AG09309 (cell line): ENCODE data around the gene RCBTB1.
"Not testable (repeated sequence)": the region's sequence is repeated elsewhere in the genome, so short reads cannot be mapped to it uniquely, and the experiment has no call there.

Source experiments
- DNase-seq: peaks from one replicate; pipeline ENCODE4 v3.0.0-alpha.2; 2010; ENCODE audit warnings: low read depth
- H3K4me3 ChIP-seq: 2 replicates; pipeline ENCODE4 v1.5.1; 2011; ENCODE audit warnings: mild to moderate bottlenecking, low read depth, low read length, moderate library complexity; ENCODE audit not compliant: control insufficient read depth
- CTCF ChIP-seq: IDR thresholded peaks from 2 replicates; pipeline ENCODE4 v1.5.1; 2011; ENCODE audit warnings: mild to moderate bottlenecking, low read depth, low read length, inconsistent platforms; ENCODE audit not compliant: insufficient read depth, control insufficient read depth; ENCODE audit errors: missing control alignments

The RCBTB1 gene

GRCh38 chr13:49502954-49503353 lies 82.4 kb downstream of the RCBTB1 start:
- no peak for TF ChIP-seq CTCF

GRCh38 chr13:49499889-49500660 lies 85.3 kb downstream of the RCBTB1 start:
- peak; percentile 35 for DNase-seq
- H3K4me3 ChIP-seq = no peak overlapping the region
- TF ChIP-seq CTCF = no peak

More at GRCh38 chr13:49502954-49503353, 82.4 kb downstream of the RCBTB1 start:
- no peak overlapping the region for H3K4me3 ChIP-seq
- no peak for DNase-seq

GRCh38 chr13:49498206-49498605 lies 87.2 kb downstream of the RCBTB1 start:
- no peak for DNase-seq
- H3K4me3 ChIP-seq = no peak overlapping the region
- no peak for TF ChIP-seq CTCF

GRCh38 chr13:49497272-49497671 lies 88.1 kb downstream of the RCBTB1 start:
- DNase-seq = no peak
- no peak overlapping the region for H3K4me3 ChIP-seq
- TF ChIP-seq CTCF = no peak

GRCh38 chr13:49496837-49497236 lies 88.5 kb downstream of the RCBTB1 start:
- H3K4me3 ChIP-seq, DNase-seq: not testable (repeated sequence)

- TF ChIP-seq CTCF = peak; percentile 11
- no peak for DNase-seq
- peak within 1 kb of the TSS; percentile 59 for H3K4me3 ChIP-seq
Observed at GRCh38 chr13:49495783-49496762, 89.3 kb downstream of the RCBTB1 start, which contains the start of gene PHF11. Gene PHF11, plus strand, starts transcription at chr13:49495953. Its CDS starts 49 bp downstream, at chr13:49496002.
